Spleen (tissue), 7 donors: Measurements from ENCODE around the gene TTLL11.

Experiments used
- CTCF ChIP-seq, 11 experiments: fragments of 200-600 bp in 7 of 11; fragments of 450-650 bp in 4 of 11; sonication (generic) in 4 of 11; IDR thresholded peaks in 8 of 11; conservative IDR thresholded peaks in 3 of 11; 1 replicate in 7 of 11; 2 replicates in 4 of 11; pipeline versions ENCODE4 v1.4.0 to v1.8.0; 2016 to 2021; ENCODE audit warnings: antibody characterized with exemption in 11 of 11, inconsistent platforms in 4 of 11, mild to moderate bottlenecking in 1 of 11
- POLR2A ChIP-seq, 3 donors: fragments of 450-650 bp; IDR thresholded peaks; one replicate each; pipeline ENCODE4 v1.5.1; 2017; ENCODE audit warnings: antibody characterized with exemption in 3 of 3, mild to moderate bottlenecking in 1 of 3
- donor health status: DM: no; HTN: no; CAD: no; lungs with moderate emphysema.
- donor health status: DM: no; HTN: no; CAD: no.
- donor health status: DM: no; HTN: no; CAD: no.

- no peak for TF ChIP-seq CTCF (IDR thresholded peaks at IDR 0.05 in 8 of 11, conservative IDR thresholded peaks at IDR 0.05 in 3 of 11)
- TF ChIP-seq POLR2A (IDR thresholded peaks at IDR 0.05), result no peak
Observed at GRCh38 chr9:122119721-122120120, 26.6 kb upstream of the TTLL11 start.
